AG09319 (cell line): ENCODE measurements around the gene YTHDF1.
A peak's percentile ranks its signal among the peaks of the same experiment; 100 is the strongest.

Experiments
- DNase-seq: peaks from one replicate; pipeline ENCODE4 v3.0.0-alpha.2; 2010; ENCODE audit warnings: low read depth; ENCODE audit errors: extremely low read depth
- CTCF ChIP-seq: IDR thresholded peaks from 2 replicates; pipeline ENCODE4 v1.5.1; 2011; ENCODE audit warnings: low read depth, mild to moderate bottlenecking, inconsistent platforms, low read length, moderate library complexity

Gene YTHDF1

GRCh38 chr20:63234693-63235398 lies 18.9 kb upstream of the YTHDF1 start:
- DNase-seq: no peak
- peak; percentile 26 for TF ChIP-seq CTCF

DNA sequence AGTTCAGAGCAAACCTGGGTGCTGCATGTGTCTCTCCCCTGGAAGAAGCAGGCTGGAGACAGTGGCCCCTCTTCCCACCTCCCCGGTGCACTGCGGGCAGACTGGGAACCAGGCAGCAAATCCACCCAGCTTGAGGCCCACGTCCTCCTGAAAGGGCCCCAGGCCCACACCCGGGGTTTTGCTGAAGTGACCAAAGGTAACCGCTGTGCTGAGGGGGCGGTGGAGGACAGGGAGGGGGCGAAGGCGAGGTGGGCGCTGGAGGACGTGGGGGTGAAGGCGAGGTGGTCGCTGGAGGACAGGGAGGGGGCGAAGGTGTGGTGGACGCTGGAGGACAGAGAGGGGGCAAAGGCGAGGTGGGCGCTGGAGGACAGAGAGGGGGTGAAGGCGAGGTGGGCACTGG lies 18.0 kb upstream of the YTHDF1 start:
- no peak for TF ChIP-seq CTCF
- no peak for DNase-seq

- DNase-seq: no peak
- TF ChIP-seq CTCF: no peak
Observed at GRCh38 chr20:63233061-63233344, 17.1 kb upstream of the YTHDF1 start.

- DNase-seq: peak; percentile 46
- no peak for TF ChIP-seq CTCF
Observed at GRCh38 chr20:63232235-63233060, 16.5 kb upstream of the YTHDF1 start.

DNA sequence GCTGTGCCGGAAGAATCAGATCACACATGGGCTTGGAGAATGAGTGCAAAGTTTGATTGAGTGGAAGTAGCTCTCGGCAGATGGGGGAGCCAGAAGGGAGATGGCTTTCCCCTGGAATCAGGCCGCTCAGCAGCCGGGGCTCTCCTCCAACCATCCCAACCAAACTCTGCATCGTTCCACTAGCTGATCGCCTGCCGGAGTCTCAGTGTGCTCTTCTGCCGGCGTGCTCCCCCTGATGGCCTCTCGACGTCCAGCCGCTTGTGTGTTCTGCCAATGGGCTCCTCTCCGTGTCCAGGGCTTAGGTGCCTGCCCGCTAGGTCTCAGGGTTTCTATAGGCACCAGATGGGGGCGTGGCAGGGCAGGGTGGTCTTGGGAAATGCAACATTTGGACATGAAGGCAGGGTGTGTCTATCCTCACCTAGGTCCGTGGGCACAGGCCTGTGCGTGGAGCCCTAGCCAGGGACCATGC lies 14.9 kb upstream of the YTHDF1 start:
- TF ChIP-seq CTCF: peak; percentile 85
- DNase-seq: peak; percentile 19

DNA sequence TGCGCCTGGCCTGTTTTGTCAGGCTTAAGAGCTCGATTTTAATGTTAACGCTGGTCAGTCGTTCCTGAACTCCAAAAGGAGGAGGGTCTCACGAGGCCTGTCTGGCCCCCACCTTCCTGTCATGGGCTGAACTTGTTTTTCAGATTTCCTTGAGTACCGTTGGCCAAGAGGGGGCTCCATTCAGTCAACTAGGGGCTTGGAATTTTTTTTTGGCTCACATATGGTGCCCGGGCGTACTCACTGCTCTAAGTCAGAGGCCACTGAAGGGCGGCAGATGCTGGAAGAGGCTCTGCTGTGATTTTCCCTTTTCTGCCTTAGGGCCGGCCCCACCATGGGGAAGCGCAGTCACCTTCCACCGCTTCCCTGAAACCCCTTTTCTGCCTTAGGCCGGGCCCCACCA lies 12.9 kb upstream of the YTHDF1 start:
- TF ChIP-seq CTCF: no peak
- no peak for DNase-seq

DNA sequence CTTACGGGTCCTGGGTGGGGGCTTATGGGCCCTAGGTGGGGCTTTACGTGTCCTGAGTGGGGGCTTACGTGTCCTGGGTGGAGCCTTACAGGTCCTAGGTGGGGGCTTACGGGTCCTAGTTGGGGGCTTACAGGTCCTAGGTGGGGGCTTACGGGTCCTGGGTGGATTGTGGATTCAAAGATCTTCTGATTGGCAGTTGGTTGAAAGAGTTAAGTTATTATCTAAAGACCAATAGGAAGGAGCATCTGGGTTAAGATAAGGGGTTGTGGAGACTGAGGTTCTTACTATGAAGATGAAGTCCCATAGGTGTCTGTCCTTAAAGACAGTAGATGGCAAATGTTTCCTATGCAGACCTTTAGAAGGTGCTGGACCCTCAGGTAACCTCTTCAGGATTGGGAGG lies 11.3 kb upstream of the YTHDF1 start:
- TF ChIP-seq CTCF: no peak
- no peak for DNase-seq
